ENCODE measurements around the gene ZFPL1.

- no peak for TF ChIP-seq CTCF (IDR thresholded peaks at IDR 0.05)
- TF ChIP-seq POLR2A (IDR thresholded peaks at IDR 0.05), result no peak
Measured at GRCh38 chr11:65118097-65118837, 34.2 kb downstream of the ZFPL1 start.

Measured in gastroesophageal sphincter (tissue), 3 donors.